Activated CD4-positive, alpha-beta T cell treated with anti-CD3 and anti-CD28 coated beads, Interleukin-2, amount 10 ng/mL, durations not matched to agents 7 days and 5 days (primary cell): ENCODE data around the gene VPS36. TPM values are rescaled to one million over a fixed set of nuclear protein-coding genes. Genes with fewer than 3 reads are reported as not detected.

ENCODE experiments used
- total RNA-seq, 2 experiments: library from RNA; stranded (reverse); gene quantifications; one replicate each; pipeline ENCODE4 v1.2.3, GENCODE V29; 2021

The VPS36 gene
- total RNA-seq, 2 experiments from 2014 or later, result 42.7 to 47.4 TPM

Other genes starting within 250 kb of the VPS36 start
- gene THSD1, start 44.5 kb downstream of the VPS36 start, total RNA-seq, result under 1 TPM; 0.27 to 0.31 TPM
- gene CKAP2, start 4.8 kb upstream of the VPS36 start, total RNA-seq, result 100 to 1,000 TPM in 1 of 2 experiments, 10 to 100 TPM in 1; 94.1 to 119 TPM
- gene HNRNPA1L2, start 191.8 kb upstream of the VPS36 start, total RNA-seq, result 1 to 10 TPM; 7.9 to 9.1 TPM
- 10 to 100 TPM; 44.0 to 48.3 TPM for gene SUGT1, start 202.2 kb upstream of the VPS36 start, total RNA-seq